PFSK-1 (cell line): ENCODE measurements around the gene MCRIP2.

Experiments used
- FOXP2 ChIP-seq: optimal IDR thresholded peaks from 2 replicates; pipeline ENCODE3; 2011; ENCODE audit warnings: borderline replicate concordance, control low read depth, inconsistent platforms; ENCODE audit not compliant: insufficient read depth; ENCODE audit errors: extremely low read length, extremely low read depth
- POLR2AphosphoS5 ChIP-seq: IDR thresholded peaks from 2 replicates; pipeline ENCODE4 v1.6.1; 2012; ENCODE audit warnings: low read depth, mild to moderate bottlenecking, control low read depth, low read length, moderate library complexity
- SIN3A ChIP-seq: IDR thresholded peaks from 2 replicates; pipeline ENCODE4 v1.6.1; 2012; ENCODE audit warnings: mild to moderate bottlenecking, low read length, moderate library complexity, borderline replicate concordance; ENCODE audit not compliant: insufficient read depth
- TAF1 ChIP-seq: IDR thresholded peaks from 2 replicates; pipeline ENCODE4 v1.6.1; 2012; ENCODE audit warnings: low read length, control low read depth, borderline replicate concordance; ENCODE audit not compliant: insufficient read depth
- TF ChIP-seq, protein P1 (sequence below), 2 experiments: IDR thresholded peaks; 2 replicates each; pipeline versions ENCODE4 v1.6.1 to v1.8.0; 2011 to 2012; ENCODE audit warnings: low read depth in 2 of 2, low read length in 2 of 2, control low read depth in 1 of 2, inconsistent platforms in 1 of 2, mild to moderate bottlenecking in 1 of 2, moderate library complexity in 1 of 2; ENCODE audit not compliant: insufficient read depth in 1 of 2

Gene MCRIP2

DNA sequence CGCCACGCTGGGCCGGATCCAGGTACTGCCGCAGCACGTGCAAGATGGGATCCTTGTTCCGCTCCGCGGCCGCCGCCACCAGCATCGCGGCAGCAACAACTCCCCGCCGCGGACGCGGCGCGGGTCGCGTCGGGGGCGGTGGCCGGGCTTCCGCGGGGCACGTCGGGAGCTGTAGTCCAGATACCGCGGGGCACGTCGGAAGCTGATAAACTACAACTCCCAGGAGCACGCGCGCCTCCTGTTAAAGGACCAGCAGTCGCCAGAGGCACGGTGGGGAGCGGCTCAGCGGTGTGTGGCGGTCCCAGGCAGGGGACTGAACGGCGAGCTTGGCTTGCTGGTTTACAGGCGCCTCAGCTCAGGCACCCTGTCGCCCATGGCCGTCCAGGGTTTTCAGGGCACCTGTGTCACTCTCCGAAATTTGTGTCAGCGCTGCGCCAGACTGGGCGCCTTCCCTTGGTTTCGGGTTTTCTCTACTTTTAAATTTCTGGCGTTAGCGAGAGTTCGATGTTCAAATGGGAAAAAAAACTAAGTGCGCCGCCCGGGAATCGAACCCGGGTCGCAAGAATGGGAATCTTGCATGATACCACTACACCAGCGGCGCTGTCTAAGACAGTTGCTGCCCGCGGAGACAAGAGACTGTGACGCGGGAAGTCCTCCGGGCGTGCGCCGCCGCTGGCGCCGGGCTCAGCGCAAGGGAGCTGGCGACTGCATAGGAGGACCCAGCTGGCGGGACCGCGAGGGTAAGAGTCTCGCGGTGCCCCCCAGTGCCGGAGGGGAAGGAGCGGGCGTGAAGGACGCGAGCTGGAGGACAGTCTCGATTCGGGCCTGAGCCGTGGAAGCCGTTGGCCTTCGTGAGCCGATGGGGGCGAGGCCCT, 5.2 kb upstream of the MCRIP2 start, which contains the start of gene METTL26:
Gene METTL26, minus strand, starts transcription at position 100 of the 875 bp plus-strand sequence. Its CDS starts 15 bp downstream, at position 85.
- TF ChIP-seq TAF1 (peak; percentile 71; the same call in 1 of the 2 replicates), SIN3A (peak; percentile 76; the same call in 1 of the 2 replicates), POLR2AphosphoS5 (peak; percentile 72), FOXP2 (no peak)
- TF ChIP-seq, protein P1, sequence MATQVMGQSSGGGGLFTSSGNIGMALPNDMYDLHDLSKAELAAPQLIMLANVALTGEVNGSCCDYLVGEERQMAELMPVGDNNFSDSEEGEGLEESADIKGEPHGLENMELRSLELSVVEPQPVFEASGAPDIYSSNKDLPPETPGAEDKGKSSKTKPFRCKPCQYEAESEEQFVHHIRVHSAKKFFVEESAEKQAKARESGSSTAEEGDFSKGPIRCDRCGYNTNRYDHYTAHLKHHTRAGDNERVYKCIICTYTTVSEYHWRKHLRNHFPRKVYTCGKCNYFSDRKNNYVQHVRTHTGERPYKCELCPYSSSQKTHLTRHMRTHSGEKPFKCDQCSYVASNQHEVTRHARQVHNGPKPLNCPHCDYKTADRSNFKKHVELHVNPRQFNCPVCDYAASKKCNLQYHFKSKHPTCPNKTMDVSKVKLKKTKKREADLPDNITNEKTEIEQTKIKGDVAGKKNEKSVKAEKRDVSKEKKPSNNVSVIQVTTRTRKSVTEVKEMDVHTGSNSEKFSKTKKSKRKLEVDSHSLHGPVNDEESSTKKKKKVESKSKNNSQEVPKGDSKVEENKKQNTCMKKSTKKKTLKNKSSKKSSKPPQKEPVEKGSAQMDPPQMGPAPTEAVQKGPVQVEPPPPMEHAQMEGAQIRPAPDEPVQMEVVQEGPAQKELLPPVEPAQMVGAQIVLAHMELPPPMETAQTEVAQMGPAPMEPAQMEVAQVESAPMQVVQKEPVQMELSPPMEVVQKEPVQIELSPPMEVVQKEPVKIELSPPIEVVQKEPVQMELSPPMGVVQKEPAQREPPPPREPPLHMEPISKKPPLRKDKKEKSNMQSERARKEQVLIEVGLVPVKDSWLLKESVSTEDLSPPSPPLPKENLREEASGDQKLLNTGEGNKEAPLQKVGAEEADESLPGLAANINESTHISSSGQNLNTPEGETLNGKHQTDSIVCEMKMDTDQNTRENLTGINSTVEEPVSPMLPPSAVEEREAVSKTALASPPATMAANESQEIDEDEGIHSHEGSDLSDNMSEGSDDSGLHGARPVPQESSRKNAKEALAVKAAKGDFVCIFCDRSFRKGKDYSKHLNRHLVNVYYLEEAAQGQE (IDR thresholded peaks at IDR 0.05; ENCODE audit: insufficient read depth in 1 of 2, low read depth in 2 of 2, low read length in 2 of 2), result peak in 1 of 2 experiments; percentile 63; a peak in 1 of 4 replicates

DNA sequence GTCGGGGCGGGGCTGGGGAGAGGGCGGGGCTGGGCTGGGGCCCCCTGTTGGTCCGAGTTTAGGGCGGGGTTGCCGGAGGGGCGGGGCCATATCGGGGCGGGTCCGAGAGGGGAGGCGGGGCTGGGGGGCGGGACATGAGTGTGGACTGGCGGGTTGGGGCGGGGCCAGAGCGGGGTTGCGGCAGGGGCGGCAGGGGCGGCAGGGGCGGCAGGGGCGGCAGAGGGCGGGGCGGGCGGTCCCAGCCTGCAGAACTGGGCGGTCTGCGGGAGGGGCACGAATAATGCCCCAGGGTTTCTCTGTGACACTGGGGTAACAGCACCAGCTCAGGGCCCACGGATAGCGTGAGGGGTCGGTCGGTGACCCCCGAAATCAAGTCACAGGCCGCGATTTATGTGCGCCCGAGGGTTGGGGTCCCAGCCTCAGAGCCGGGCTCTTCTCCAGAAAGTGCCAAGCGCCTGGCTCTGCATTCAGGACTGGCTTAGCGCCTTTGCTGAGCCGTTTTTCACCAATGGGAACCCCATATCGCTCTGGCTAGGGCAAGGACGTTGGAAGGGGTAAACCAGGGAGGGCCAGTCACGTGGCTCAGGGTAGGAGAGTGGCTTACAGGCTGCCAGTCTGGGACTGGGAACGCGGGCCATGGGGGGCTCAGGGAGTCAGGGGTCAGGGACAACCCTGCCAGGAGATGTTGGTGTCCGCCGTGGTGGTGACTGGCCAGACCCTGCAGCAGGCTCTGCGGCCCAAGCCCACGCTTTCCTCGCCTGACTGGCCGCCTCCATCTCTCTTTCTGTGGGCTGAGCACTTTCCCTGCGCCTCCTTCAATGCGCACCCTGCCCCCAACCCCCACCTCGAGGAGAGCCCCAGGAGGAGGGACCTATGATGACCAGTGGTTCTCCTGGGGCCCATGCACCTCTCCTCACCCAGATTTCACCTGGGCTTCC, 4.3 kb upstream of the MCRIP2 start:
- TF ChIP-seq TAF1 (no peak), FOXP2 (no peak), POLR2AphosphoS5 (no peak), SIN3A (no peak)
- TF ChIP-seq, protein P1 (IDR thresholded peaks at IDR 0.05; ENCODE audit: insufficient read depth in 1 of 2, low read depth in 2 of 2, low read length in 2 of 2), result no peak

DNA sequence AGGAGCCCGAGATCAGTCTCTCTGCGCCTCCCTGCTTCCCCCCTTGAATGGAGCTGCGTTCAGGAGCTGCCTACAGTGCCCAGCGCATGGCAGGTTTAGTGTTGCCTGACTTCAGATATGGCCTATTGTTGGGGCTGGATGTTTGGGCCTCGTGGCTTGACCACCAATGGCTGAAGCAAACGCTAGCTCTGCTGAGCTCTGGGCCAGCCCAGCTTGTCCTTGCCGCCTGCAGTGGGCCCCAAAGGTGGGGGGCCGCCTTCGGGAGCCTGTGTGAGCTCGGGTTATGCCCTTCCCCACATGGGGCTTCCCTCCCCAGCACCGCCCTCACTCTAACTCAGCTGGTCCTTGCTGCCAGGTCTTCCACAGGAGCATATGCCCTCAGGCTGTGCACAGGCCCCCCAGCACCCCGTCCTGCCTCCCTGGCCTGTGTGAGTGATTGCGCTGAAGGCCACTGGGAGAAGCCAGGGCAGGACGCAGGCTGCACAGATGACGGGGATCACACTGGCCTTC, 3.5 kb upstream of the MCRIP2 start:
- no peak for TF ChIP-seq FOXP2
- TF ChIP-seq, protein P1 (IDR thresholded peaks at IDR 0.05; ENCODE audit: insufficient read depth in 1 of 2, low read depth in 2 of 2, low read length in 2 of 2), result no peak
- TF ChIP-seq POLR2AphosphoS5, result no peak
- TF ChIP-seq SIN3A, result no peak
- TF ChIP-seq TAF1, result no peak

DNA sequence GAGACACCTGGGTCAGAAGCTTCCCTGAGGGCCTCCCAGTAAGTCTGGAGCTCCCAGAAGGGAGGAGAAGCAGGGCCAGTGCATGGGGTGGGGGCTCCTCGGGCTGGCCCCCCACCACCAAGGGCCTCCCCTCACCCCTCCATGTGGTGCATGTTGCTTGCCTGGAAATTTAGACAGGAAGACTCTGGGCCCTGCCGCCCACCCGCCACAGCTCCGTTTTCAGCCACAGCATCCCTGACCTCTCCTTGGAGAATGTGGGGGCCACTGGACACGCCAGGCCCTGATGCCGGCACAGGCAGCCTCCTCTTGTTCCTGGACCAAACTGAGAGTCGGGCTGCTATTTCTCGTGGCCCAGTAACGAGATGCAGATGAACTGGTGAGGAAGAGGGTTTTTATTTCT, 2.8 kb upstream of the MCRIP2 start:
- TF ChIP-seq FOXP2, result no peak
- TF ChIP-seq, protein P1 (IDR thresholded peaks at IDR 0.05; ENCODE audit: insufficient read depth in 1 of 2, low read depth in 2 of 2, low read length in 2 of 2), result no peak
- TF ChIP-seq POLR2AphosphoS5, result no peak
- no peak for TF ChIP-seq SIN3A
- TF ChIP-seq TAF1, result no peak
